Activated CD4-positive, alpha-beta memory T cell treated with anti-CD3 and anti-CD28 coated beads, Interleukin-2, amount 10 ng/mL, durations not matched to agents 7 days and 5 days (primary cell): ENCODE measurements around the gene SGTA. TPM values are rescaled to one million over a fixed set of nuclear protein-coding genes. Genes with fewer than 3 reads are reported as not detected.
"Not testable (repeated sequence)": the region's sequence is repeated elsewhere in the genome, so short reads cannot be mapped to it uniquely, and the experiment has no call there.

Source experiments
- CTCF ChIA-PET: fragments of 350-600 bp; sonication (Branson Sonifier 250); formaldehyde crosslinking; loops from one replicate; lab custom pipeline; 2021; ENCODE audit warnings: antibody characterized with exemption, inconsistent platforms; lab: Charles Lee
- POLR2A ChIA-PET: fragments of 350-600 bp; sonication (Branson Sonifier 250); formaldehyde crosslinking; loops from one replicate; lab custom pipeline; 2021; ENCODE audit warnings: antibody characterized with exemption; lab: Charles Lee
- DNase-seq: peaks from one replicate; pipeline ENCODE4 v3.0.0-alpha.2; 2020
- H3K27ac Mint-ChIP-seq: one replicate; pipeline ENCODE4 v1.8.0; 2021; ENCODE audit warnings: mild to moderate bottlenecking, mixed read lengths
- H3K27me3 Mint-ChIP-seq: one replicate; pipeline ENCODE4 v1.8.0; 2021; ENCODE audit warnings: mixed read lengths
- H3K36me3 Mint-ChIP-seq: one replicate; pipeline ENCODE4 v1.8.0; 2021; ENCODE audit warnings: low read depth, mixed read lengths
- H3K4me1 Mint-ChIP-seq: one replicate; pipeline ENCODE4 v1.8.0; 2021; ENCODE audit warnings: mixed read lengths
- H3K4me3 Mint-ChIP-seq: one replicate; pipeline ENCODE4 v1.8.0; 2021; ENCODE audit warnings: mild to moderate bottlenecking, mixed read lengths
- H3K9me3 Mint-ChIP-seq: one replicate; pipeline ENCODE4 v1.8.0; 2021; ENCODE audit warnings: mixed read lengths
- total RNA-seq, 2 experiments: library from RNA; stranded (reverse); gene quantifications; one replicate each; pipeline ENCODE4 v1.2.3, GENCODE V29; 2021

SGTA gene, protein sequence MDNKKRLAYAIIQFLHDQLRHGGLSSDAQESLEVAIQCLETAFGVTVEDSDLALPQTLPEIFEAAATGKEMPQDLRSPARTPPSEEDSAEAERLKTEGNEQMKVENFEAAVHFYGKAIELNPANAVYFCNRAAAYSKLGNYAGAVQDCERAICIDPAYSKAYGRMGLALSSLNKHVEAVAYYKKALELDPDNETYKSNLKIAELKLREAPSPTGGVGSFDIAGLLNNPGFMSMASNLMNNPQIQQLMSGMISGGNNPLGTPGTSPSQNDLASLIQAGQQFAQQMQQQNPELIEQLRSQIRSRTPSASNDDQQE
- total RNA-seq, result 10 to 100 TPM; 38.2 to 42.7 TPM

DNA sequence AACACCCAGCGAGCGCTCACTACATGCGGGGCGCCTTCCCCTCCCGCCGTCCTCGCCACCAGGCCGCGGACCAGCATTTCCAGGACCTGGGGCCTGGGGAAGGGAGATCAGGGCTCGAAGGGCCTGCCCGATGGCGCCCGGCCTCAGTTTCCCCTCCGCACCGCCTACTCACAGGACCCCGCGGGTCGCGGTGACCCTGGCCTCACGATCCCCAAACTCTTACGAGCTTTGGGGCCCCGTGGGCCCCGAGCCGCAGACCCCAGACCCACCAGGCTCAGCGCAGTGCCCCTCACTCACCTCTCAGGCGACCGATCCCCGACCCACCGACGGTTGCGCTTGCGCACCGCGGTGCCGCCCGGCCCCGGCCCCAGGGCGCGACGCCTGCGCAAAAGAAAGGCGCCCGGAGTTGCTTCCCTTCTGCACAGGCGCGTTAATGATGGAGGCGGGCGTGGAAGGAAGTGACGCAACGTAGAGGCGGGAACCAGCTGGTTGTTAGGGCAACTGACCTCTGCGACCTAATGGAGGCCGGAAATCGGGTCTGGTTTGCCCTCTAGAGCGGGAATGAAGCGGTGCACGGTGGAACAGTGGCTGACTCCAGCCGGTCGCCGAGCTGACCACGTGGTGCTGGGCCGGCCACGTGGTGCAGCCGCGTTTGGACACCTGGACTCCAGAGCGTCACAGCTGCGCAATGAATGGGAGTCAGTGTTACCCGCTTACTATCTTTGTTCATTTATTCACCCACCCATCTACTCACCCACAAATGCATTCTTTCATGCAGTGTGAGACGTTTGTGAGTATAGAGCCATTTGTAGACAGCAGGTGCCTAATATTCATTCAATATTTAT, at the start of gene SGTA:
Gene SGTA (minus strand): TSS at position 338 of the 845 bp plus-strand sequence. CDS start 14,205 bp downstream, outside the sequence.
- H3K9me3 Mint-ChIP-seq, result no peaks in the 10 kb centered on the region
- H3K4me3 Mint-ChIP-seq, result peak within 1 kb of the TSS; percentile 87
- POLR2A ChIA-PET, result interaction anchor here (0.9 to 2.0 kb wide), 6 partner anchors 14 to 326 kb away, joined by 3 to 5 read pairs (median 4); partner anchors contain the start of genes LMNB2, SLC39A3 and ZNF554
- DNase-seq, result peak; percentile 98
- H3K27me3 Mint-ChIP-seq, result no peaks in the 10 kb centered on the region
- H3K27ac Mint-ChIP-seq, result peak within 1 kb of the TSS; percentile 80
- H3K4me1 Mint-ChIP-seq, result peaks cover 63% of the 10 kb centered on the region
- CTCF ChIA-PET, result interaction anchor here (0.6 to 1.4 kb wide), 5 partner anchors 34 to 627 kb away, joined by 3 to 7 read pairs (median 3); no protein-coding TSS in a partner anchor
- peaks cover 28% of the 10 kb centered on the region for H3K36me3 Mint-ChIP-seq

DNA sequence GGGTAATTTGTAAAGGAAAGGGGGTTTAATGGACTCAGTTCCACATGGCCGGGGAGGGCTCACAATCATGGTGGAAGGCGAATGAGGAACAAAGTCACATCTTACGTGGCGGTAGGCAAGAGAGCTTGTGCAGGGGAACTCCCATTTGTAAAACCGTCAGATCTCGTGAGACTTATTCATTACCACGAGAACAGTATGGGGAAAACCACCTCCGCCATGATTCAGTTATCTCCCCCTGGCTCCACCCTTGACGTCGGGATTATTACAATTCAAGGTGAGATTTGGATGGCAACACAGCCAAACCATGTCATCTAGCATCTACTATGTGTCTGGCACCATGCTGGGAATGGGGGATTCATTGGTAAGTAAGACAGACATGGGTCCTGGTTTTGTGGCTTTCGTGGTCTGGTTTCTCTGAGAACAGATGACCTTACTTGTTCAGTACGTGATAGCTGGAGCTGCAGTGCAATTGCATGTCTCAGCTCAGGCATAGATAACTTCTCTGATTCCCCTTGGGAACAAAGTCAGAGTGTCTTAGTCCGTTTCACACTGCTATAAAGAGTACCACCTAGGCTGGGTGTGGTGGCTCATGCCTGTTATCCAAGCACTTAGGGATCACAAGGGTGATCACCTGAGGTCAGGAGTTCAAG, 44.9 kb upstream of the SGTA start:
- Mint-ChIP-seq H3K27me3 (no peaks in the 10 kb centered on the region), H3K4me3 (no peak overlapping the region), H3K4me1 (no peaks in the 10 kb centered on the region), H3K9me3 (peaks cover 34% of the 10 kb centered on the region), H3K36me3 (peaks cover 35% of the 10 kb centered on the region), H3K27ac (no peak overlapping the region)
- CTCF ChIA-PET, result no interaction called here
- DNase-seq, result no peak
- POLR2A ChIA-PET, result no interaction called here

DNA sequence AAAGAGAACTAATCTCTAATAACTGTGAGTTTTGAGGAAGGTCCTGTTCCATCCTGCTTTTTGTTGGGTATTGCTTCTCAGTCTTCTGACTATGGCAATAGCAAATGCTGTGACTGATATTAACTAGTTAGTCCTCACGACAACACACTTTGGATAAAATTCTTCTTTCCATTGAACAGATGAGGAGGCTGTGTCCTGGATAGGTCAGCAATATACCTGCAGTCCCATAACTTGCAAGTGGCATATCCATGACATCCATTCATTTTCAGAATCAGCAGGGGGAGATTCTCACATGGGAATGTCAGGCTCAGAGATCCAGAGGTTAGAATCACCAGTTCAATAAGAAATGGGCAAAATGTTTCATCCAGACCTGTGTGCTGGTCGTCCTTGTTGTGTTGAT, 43.9 kb upstream of the SGTA start:
- Mint-ChIP-seq H3K4me1 (no peaks in the 10 kb centered on the region), H3K9me3 (peaks cover 25% of the 10 kb centered on the region), H3K4me3 (no peak overlapping the region), H3K27me3 (no peaks in the 10 kb centered on the region), H3K27ac (no peak overlapping the region), H3K36me3 (peaks cover 31% of the 10 kb centered on the region)
- ChIA-PET POLR2A (no interaction called here), CTCF (no interaction called here)
- DNase-seq, result no peak

DNA sequence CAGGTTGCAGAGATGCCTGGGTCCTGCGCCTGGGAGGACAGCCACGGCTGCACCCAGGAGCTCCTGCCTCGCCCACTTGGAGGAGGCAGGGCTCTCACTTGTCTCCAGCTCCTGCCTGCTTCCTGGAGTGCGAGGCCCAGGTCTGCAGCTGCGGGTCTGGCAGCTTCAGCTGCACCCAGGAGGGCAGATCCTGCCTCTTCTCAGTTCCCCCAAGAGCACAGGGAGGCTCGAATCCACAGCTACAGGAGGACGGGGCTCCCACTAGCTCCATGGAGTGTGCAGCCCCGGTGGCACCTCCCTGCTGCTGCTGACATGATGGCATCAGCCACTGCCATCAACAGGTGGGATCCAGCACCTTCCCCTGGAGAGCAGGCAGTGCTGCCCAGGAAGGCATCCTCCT, 41.1 kb upstream of the SGTA start:
- ChIA-PET CTCF (no interaction called here), POLR2A (no interaction called here)
- H3K36me3 Mint-ChIP-seq, result peaks cover 23% of the 10 kb centered on the region
- H3K4me3 Mint-ChIP-seq, result no peak overlapping the region
- no peak overlapping the region for H3K27ac Mint-ChIP-seq
- H3K9me3 Mint-ChIP-seq, result peaks cover 18% of the 10 kb centered on the region
- no peak for DNase-seq
- peaks cover 3% of the 10 kb centered on the region for H3K4me1 Mint-ChIP-seq
- H3K27me3 Mint-ChIP-seq, result no peaks in the 10 kb centered on the region

DNA sequence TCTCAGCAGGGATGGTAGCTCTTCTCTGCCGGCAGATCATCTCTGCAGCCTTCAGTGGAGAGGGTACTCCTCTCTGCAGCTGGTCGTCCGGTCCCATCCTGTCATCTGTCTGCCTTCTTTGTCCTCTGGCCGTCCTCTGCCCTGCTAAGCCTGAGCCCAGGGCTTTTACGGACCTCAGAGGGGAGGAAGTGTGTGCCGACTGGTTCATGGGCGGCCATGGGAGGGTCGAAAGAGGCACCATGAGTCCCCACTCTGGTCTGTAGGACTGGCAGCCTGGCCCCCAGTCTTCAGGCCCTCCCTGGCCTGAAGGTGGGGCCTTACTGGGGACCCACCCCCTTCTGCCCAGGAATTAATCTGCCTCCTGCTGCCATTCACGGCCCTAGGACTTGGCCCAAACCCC, 40.6 kb upstream of the SGTA start:
- no peak overlapping the region for H3K27ac Mint-ChIP-seq
- no peak overlapping the region for H3K4me3 Mint-ChIP-seq
- ChIA-PET CTCF (interaction anchor here (0.8 kb wide), 1 partner anchor 125 kb away, joined by 5 read pairs; no protein-coding TSS in a partner anchor), POLR2A (no interaction called here)
- peaks cover 17% of the 10 kb centered on the region for H3K9me3 Mint-ChIP-seq
- peaks cover 21% of the 10 kb centered on the region for H3K36me3 Mint-ChIP-seq
- H3K27me3 Mint-ChIP-seq, result no peaks in the 10 kb centered on the region
- DNase-seq, result no peak
- H3K4me1 Mint-ChIP-seq, result peaks cover 3% of the 10 kb centered on the region

DNA sequence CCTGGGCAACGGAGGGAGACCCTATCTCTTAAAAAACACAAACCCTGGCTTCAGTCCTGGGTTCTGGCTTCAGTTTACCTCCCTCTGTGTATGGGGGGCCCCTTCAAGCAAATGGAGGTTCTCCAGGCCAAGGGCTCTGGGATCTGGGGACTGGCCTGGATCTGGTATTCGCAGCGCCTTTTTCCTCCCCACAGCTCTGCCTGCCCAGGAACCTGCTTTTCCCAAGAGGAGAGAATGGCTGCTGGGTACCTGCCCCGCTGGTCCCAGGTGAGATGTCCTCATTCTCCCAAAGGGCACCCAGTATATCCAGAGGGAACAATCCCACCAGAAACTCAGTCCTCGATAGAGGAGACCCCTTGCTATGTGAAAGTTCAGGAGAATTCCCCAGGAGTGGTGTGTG, 39.8 kb upstream of the SGTA start:
- H3K4me1 Mint-ChIP-seq, result peaks cover 3% of the 10 kb centered on the region
- H3K4me3 Mint-ChIP-seq, result no peak overlapping the region
- H3K36me3 Mint-ChIP-seq, result peaks cover 14% of the 10 kb centered on the region
- no peak for DNase-seq
- H3K9me3 Mint-ChIP-seq, result peaks cover 11% of the 10 kb centered on the region
- ChIA-PET CTCF (interaction anchor here (0.8 kb wide), 1 partner anchor 124 kb away, joined by 5 read pairs; no protein-coding TSS in a partner anchor), POLR2A (no interaction called here)
- H3K27me3 Mint-ChIP-seq, result no peaks in the 10 kb centered on the region
- no peak overlapping the region for H3K27ac Mint-ChIP-seq

DNA sequence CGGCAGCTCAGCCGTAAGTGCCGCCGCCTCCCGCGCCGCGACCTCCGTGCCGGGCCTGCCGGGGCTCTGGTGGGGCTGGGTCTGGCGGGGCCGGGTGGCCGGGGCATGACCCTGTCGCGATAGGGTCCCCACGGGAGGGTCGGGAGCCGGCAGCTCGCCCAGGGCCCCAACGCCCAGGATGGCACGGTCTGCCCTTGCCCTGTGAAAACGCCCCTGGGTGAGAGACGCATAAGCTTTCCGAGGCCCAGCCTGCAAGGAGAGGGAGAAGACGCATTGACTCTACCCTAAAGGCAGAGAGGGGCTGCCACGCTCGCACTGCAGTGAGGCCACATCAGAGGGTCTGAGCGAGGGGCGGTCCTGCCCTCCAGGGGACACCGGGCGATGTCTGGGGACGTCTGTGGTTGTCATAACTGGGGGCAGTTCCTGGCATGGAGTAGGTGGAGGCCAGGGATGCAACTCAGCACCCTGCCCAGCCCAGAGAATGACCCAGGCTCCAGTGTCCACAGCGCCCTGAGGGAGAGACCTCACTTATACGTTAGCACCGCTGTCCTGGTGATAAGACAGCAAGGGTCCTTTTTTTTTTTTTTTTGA, 37.1 kb upstream of the SGTA start:
- POLR2A ChIA-PET, result interaction anchor here (1.5 kb wide), 1 partner anchor 37 kb away, joined by 3 read pairs; the partner anchor contains the start of gene SGTA
- no peak for DNase-seq

DNA sequence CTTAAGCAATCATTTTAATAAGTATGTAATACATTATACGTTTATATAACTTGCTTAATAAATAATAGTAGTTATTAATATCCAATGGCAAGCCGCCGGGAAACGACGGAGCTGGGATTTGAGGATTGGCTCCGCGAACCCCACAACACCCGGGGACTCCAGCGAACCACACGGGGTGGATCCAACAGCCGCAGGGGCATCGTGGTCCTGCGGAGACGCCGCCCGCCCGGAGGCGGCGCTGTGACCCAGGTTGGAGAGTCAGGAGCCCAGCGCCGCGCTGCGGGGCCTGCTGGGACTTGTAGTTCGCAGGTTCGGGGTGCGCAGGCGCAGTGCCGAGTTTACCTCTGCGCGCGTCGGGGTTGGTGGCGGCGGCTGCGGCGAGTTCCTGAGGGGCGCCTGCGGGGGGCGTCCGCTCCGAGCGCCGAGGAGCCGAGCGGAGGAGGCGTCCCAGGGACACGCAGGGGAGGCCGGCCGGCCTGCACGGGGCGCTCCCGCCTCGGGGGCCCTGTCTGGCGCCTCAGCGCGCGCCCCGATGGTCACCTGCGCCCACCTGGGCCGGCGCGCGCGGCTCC, 36.6 kb upstream of the SGTA start, which contains the start of gene ZNF554:
Gene ZNF554 (plus strand): TSS at position 329 of the 572 bp plus-strand sequence. CDS start 204 bp downstream, at position 533.
- H3K9me3 Mint-ChIP-seq, result peaks cover 1% of the 10 kb centered on the region
- POLR2A ChIA-PET, result interaction anchor here (1.5 kb wide), 1 partner anchor 36 kb away, joined by 3 read pairs; the partner anchor contains the start of gene SGTA
- H3K27me3 Mint-ChIP-seq, result no peaks in the 10 kb centered on the region
- no peak within 1 kb of the TSS for H3K27ac Mint-ChIP-seq
- DNase-seq, result peak; percentile 97
- H3K4me3 Mint-ChIP-seq, result peak within 1 kb of the TSS; percentile 76
- H3K4me1 Mint-ChIP-seq, result peaks cover 3% of the 10 kb centered on the region
- peaks cover 8% of the 10 kb centered on the region for H3K36me3 Mint-ChIP-seq
- CTCF ChIA-PET, result interaction anchor here (0.8 to 3.5 kb wide), 9 partner anchors 11 to 216 kb away, joined by 3 to 12 read pairs (median 3); partner anchors contain the start of genes THOP1, ZNF555 and ZNF57

More for the DNA sequence above, 37.1 kb upstream of the SGTA start:
- Mint-ChIP-seq H3K36me3 (peaks cover 9% of the 10 kb centered on the region), H3K4me1 (peaks cover 3% of the 10 kb centered on the region), H3K9me3 (peaks cover 2% of the 10 kb centered on the region), H3K27ac (no peak overlapping the region), H3K4me3 (peak overlapping the region; percentile 76), H3K27me3 (no peaks in the 10 kb centered on the region)
- CTCF ChIA-PET, result interaction anchor here (1.0 to 3.5 kb wide), 4 partner anchors 11 to 172 kb away, joined by 3 to 12 read pairs (median 4); partner anchors contain the start of genes THOP1 and ZNF555

DNA sequence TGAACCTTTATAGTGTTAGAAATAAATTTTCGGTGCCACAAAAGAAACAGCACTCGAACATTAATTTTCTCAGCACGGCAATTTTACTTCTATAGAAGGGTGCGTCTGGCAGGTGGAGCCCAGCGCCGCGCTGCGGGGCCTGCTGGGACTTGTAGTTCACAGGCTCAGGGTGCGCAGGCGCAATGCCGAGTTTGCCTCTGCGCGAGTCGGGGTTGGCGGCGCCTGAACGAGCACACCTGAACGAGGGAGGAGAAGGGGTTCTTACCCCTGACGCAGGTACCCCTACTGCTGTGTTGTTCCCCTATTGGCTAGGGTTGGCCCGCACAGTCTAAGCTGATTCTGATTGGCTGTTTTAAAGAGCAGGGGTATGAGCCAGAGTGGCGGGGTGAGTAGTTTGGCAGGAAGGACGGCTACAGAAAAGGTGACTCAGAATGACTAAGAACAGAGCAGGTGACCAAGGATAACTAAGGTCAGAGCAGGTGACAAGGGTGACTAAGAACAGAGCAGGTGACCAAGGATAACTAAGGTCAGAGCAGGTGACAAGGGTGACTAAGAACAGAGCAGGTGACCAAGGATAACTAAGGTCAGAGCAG, 34.3 kb upstream of the SGTA start:
- H3K4me3 Mint-ChIP-seq, H3K36me3 Mint-ChIP-seq, H3K27ac Mint-ChIP-seq, H3K4me1 Mint-ChIP-seq, H3K27me3 Mint-ChIP-seq, H3K9me3 Mint-ChIP-seq, CTCF ChIA-PET, DNase-seq, POLR2A ChIA-PET: not testable (repeated sequence)

DNA sequence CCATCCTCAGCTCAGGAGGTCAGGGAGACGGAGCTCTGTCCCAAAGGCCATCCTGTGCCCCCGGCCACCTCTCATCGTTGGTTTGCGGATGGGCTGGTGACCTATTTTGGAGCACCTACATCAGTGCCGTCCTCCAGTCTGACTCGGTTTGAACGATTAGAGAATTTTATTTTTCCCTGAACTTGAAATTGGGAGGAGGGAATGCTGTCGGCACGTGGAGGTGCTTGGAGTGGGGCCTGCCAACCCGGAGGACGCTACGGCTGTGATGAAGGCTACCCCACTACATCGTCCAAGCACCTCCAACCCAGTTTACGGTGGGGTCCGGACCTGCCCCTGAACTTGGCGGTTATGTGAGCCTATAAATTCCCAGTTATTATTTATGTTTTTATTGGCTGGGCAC, 33.6 kb upstream of the SGTA start:
- Mint-ChIP-seq H3K9me3 (no peaks in the 10 kb centered on the region), H3K4me1 (peaks cover 3% of the 10 kb centered on the region), H3K4me3 (no peak overlapping the region), H3K27ac (no peak overlapping the region), H3K27me3 (no peaks in the 10 kb centered on the region), H3K36me3 (peaks cover 6% of the 10 kb centered on the region)
- no peak for DNase-seq
- ChIA-PET POLR2A (interaction anchor here (1.2 kb wide), 1 partner anchor 41 kb away, joined by 3 read pairs; no protein-coding TSS in a partner anchor), CTCF (no interaction called here)

DNA sequence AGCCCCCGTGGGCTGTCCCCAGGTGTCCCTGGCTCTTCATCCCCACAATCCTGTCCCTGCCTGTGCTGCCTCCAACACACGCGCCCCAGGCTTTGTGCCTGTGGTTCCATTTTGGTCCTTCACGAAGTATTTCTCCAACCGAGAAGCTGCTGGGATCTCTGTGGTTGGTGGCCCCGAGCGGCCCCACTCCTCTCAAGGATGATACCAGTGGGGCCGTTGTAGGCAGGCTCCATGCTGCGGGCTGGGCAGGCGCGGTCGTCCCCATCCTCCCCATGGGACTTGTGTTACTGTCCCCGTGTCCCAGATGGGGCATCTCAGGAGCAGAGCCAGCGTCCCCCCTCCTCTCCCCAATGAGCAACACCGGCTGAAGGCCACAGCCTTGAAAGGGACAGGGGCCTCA, 32.9 kb upstream of the SGTA start:
- ChIA-PET POLR2A (interaction anchor here (1.2 kb wide), 1 partner anchor 41 kb away, joined by 3 read pairs; no protein-coding TSS in a partner anchor), CTCF (no interaction called here)
- Mint-ChIP-seq H3K36me3 (peaks cover 8% of the 10 kb centered on the region), H3K9me3 (no peaks in the 10 kb centered on the region), H3K4me1 (peaks cover 3% of the 10 kb centered on the region), H3K27me3 (no peaks in the 10 kb centered on the region), H3K27ac (no peak overlapping the region), H3K4me3 (no peak overlapping the region)
- DNase-seq, result no peak
